ENCODE measurements around the gene CTDSP2.

- no peak for TF ChIP-seq CTCF (IDR thresholded peaks at IDR 0.05)
- no peak for TF ChIP-seq ZFX (IDR thresholded peaks at IDR 0.05; ENCODE audit: borderline replicate concordance)
Measured at GRCh38 chr12:57835366-57836288, 10.9 kb downstream of the CTDSP2 start.

Data from 22Rv1 (cell line).